GM19035 (cell line): ENCODE results near the gene EMID1.

Experiments used
- ATAC-seq: cut with Tn5 transposase; IDR thresholded peaks from one replicate; pipeline ENCODE4 v1.9.1; 2021; ENCODE audit not compliant: unreplicated experiment

EMID1 gene

GRCh38 chr22:29205594-29206371, at the start of gene EMID1:
TSS of gene EMID1 (plus strand) at chr22:29205896. CDS start at chr22:29206039, 143 bp downstream.
- ATAC-seq, result no peak

- ATAC-seq, result no peak
Observed at GRCh38 chr22:29155966-29156365, 49.7 kb upstream of the EMID1 start.

DNA sequence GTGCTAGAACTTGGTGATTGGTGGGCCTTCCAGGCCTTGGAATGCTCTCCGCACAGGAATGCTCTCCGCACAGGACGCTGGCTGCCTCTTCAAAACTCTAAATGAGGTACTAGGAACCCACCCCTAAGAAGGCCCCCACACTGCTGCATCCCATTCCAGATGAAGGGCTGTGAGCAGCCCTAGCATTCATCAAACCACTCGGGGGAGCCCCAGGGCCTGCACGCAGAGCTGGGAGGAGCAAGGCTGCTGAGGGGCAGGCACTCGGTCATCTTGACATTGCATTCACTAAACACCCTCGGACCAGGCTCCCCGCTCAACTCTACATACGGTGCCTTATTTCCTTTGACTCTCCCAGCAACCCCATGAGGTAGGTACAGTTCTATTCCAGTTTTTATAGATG, 49.2 kb upstream of the EMID1 start:
- ATAC-seq, result no peak

DNA sequence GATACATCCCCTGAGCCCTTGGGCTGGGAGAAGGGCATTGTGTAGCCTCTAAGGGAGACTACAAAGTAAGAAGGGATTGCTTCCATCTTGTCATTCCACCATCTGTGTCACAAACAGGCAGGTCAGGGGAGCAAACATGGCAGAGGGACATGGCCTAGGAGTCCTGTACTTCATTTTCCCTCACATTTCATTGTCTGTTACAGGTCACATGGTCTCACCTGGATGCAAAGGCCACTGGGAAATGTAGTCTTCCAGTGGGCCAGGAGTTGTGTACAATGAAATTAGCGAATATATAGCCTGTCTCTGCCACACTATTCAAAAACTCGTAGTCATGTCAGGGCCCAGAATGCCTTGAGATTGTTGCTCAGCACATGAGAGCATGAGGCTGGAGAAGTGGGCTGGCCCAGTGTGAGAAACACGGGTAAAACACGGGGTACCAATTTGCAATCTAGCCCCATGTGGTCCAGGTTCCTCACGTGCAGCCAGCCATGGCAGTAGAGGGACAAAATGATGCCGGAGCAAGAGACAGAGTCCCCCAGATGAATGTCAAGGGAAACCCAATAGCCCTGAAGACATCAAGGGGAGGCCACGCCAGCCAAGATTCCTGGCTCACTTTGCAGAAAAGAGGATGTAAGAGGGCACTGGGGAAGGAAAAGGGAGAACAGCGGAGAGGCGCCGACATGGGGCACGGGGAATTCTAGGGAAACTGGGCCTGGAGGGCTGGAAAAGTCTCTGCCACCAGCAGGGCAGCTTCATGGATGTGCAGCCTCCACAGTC, 47.7 kb upstream of the EMID1 start:
- ATAC-seq, result no peak

DNA sequence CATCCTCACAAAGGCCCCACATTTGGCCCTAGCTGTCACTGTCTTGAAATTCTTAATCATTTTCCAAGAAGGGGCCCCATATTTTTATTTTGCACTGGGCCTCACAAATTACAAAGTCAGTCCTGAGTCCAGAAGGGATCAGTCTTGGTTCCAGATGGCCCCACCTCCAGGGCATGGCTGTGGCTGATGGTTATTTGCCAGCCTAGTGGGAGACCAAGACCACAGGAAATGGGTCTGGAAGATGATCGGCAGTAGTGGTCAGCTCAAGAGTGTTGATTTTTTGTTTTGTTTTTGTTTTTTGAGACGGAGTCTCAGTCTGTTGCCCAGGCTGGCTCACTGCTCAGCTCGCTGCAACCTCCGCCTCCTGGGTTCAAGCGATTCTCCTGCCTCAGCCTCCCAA, 47.1 kb upstream of the EMID1 start:
- ATAC-seq, result no peak

DNA sequence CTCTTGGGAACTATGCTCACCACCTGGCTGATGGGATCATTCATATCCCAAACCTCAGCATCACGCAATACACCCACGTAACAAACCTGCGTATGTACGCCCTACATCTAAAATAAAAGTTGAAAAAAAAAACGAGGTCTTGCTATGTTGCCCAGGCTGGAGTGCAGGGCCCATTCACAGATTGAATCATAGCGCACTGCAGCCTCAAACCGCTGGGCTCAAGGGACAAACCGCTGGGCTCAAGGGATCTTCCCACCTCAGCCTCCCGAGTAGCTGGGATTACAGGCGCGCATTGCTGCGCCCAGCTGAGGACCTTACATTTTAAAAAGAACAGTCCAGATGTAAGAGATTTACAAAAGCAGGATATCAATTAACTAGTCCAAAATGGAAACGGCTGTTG, 41.9 kb upstream of the EMID1 start:
- no peak for ATAC-seq

GRCh38 chr22:29165321-29166060, 40.2 kb upstream of the EMID1 start:
- no peak for ATAC-seq

DNA sequence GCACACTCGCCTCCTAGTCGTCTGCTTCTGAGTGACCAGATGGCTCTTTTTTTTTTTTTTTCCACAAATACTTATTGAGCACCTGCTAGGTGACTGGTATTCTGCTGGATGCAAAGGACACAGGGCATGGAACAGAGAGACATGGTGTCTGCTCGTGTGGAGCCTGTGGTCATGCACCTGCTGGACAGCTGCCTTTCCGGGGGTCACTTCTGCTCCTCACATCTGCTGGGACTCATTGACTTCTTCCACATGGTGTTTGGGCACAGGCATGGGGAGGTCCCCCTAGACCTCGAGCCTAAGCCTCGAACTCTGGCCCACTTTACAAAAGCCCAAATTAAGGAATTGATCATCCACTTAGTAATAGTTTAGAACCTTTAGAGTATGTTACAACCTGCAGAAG, 39.5 kb upstream of the EMID1 start:
- ATAC-seq, result no peak

DNA sequence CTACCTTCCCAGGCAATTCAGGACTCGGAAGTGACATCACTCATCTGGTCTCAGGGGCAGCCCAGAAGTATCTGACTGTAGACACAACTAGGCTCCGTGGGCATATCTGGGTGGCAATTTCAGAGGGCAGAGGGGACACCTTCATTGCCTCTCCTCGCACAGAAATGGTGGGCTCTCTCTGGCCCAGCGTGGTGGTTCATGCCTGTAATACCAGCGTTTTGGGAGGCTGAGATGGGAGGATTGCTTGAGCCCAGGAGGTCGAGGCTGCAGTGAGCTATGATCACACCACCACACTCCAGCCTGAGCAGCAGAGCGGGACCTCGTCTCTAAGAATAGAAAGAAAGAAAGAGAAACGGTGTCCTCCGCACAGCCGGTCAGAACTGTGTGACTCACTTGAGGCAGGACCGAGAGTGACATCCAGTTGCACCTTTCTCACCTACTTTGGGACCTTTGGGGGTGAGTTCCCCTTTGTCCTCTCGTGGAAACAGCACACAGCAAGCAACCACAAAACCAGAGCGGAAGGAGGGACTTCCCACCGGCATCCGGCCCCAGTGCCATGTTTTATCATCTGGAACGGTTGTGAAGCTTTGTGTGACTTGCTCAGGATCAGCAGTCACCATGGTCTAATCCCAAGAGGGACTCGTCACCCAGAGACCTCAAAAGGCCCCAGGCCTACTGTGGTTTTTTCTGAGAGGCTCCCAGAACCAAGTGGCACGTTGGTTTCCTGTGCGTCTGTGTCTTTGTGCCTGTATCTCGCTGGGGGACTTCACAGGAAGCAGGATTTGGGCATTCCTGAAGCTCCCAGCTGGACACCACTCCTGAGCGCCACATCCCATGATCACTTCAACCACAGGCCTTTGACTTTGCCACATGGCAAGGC, 38.4 kb upstream of the EMID1 start:
- ATAC-seq, result peak; percentile 86

GRCh38 chr22:29171721-29172120, 34.0 kb upstream of the EMID1 start:
- no peak for ATAC-seq

DNA sequence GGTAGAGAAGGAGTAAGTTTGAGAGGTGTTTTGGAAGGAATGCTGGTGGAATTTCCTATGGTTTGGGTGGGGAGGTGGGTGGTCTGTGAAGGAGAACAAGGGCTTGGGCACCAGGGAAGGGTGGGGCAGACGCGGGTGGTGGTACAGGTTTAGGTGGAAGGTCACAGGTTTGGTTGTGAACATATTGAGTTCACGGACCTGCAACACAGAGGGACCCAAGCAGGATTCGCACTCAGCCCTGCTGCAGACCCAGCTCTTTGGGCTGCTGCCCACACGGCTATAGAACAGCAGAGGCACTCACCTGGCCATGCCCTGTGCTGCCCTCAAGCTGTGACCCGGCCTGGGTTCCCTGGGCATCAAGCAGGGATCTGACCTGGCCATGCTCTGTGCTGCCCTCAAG, 33.5 kb upstream of the EMID1 start:
- ATAC-seq, result no peak

DNA sequence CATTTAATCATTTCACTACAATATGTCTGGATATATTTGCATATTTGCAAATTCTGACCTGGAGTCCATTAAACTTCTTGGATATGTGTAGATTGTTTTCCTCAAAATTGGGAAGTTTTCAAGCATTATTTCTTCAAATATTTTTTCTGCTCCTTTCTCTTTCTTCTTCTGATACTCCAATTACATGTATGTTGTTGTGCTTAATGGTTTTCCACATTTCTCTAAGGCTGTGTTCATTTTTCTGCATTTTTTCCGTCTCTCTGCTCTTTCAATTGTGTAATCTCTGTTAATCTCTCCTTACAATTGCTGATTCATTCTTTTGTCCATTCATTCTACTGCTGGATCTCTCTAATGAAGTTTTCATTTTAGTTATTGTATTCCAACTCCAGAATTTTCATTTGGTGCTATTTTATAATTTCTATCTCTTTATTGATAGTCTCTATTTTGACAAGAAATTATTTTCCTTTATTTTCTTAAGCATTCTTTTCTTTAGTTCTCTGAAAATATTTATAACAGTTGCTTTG, 30.3 kb upstream of the EMID1 start:
- ATAC-seq, result no peak

- no peak for ATAC-seq
Observed at GRCh38 chr22:29183971-29184848, 21.5 kb upstream of the EMID1 start.

DNA sequence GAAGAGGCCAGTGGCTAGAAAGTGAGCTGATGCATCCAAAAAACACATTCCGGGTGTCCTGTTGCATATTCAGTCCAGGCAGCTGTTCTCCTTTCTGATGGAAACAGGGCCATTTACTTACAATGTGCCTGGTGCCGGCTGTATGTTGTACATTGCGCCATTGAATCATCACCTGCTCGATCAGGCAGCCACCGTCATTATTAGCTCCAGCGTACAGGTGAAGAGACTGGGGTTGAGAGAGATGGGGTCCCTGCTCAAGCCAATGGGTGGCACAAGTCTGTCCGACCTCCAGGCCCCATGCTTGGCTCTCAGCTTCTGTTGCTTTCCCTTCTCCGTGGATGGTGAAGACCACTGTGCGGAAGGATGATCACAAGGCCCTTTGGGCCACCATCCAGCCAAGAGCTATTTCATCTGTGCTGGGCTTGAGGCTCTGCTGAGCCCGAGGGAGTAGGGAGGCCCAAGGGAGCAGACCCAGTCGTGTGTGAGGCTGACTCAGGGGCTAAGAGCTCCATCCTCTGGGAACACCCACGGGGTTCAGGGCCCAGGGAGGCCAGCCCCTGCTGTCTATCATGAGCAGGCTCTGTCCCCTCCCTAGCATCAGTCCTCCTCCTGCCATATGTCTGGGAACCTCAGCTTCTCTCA, 20.7 kb upstream of the EMID1 start:
- no peak for ATAC-seq

GRCh38 chr22:29186302-29186701, 19.4 kb upstream of the EMID1 start:
- no peak for ATAC-seq

GRCh38 chr22:29187831-29188230, 17.9 kb upstream of the EMID1 start:
- ATAC-seq, result no peak

DNA sequence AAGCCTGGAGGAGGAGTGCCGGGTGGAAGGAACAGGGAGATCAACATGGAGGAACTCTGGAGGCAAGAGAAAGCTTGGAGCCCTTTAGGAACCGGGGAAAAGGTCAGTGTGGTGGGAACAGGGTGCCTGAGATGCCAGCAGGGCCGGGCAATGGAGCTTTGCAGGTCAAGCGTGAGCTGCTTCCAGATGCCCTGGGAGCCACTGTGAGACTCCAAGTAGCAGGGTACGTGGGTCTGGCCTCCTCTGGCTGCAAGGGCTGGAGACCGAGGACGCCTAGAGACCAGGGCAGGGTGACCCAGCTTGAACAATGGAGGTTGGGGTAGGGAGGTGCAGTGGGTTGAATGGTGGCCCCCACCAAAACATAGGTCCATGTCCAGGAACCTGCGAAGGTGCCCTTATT, 15.6 kb upstream of the EMID1 start:
- ATAC-seq, result no peak

- no peak for ATAC-seq
Observed at GRCh38 chr22:29190918-29191317, 14.8 kb upstream of the EMID1 start.

- ATAC-seq, result no peak
Observed at GRCh38 chr22:29193021-29193420, 12.7 kb upstream of the EMID1 start.
